Ishikawa (cell line): Measurements from ENCODE around the gene OBSCN.

ENCODE experiments used
- CREB1 ChIP-seq: IDR thresholded peaks from 2 replicates; pipeline ENCODE4 v1.6.1; 2012; ENCODE audit warnings: low read depth
- YY1 ChIP-seq: IDR thresholded peaks from 2 replicates; pipeline ENCODE4 v1.6.1; 2012; ENCODE audit warnings: low read depth

DNA sequence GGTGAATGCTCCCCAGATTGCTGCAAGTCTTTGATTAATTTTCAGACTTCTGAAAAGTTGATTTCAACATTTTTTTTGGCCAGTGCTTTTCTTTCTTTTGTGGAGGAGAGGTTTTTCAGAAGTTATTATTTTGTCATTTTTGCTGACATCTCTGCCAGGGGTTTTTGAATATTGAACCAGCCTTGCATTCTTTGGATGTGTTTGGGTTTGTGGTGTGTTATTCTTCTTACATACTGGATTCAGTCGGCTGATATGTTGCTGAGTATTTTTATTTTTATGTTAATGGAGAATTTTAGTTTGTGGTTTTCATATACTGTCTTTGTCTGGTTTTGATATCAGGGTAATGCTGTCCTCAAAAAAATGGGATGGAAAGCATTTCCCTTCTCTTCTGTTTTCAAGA lies 25.3 kb downstream of the OBSCN start:
- TF ChIP-seq CREB1 (no peak), YY1 (no peak)
